ENCODE results near the gene GAB2.

GRCh38 chr11:78262691-78263090, 154.9 kb downstream of the GAB2 start:
- TF ChIP-seq CTCF (conservative IDR thresholded peaks at IDR 0.05) (no peak), ZFX (IDR thresholded peaks at IDR 0.05) (no peak)
